ENCODE data around the gene ARMC6. TPM values are rescaled to one million over a fixed set of nuclear protein-coding genes. Genes with fewer than 3 reads are reported as not detected.

Gene ARMC6
- polyA plus RNA-seq, 1 donor from 2014 or later, result 74.4 TPM

DNA sequence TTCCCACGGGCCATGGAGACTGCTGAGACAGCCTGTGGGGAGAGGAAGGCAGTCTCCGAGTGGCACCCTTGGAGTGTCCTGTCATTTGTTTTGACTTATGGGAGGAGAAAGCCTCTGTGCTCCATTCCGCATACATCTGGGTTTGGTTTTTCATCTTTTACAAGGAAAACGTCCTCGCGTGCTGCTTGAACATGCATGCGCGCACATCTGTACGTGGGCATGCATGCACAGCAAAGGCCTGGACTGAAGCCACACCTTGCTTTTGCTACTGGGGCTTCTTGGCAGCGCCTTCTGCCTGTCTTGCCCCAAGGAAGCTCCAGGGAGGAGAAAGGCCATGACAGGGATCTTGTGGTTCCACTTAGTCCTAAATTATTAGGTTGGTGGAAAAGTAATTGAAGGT, 44.1 kb upstream of the ARMC6 start:
- Histone ChIP-seq H3K36me3 (ENCODE audit: insufficient read depth, low read length) (no peaks in the 10 kb centered on the region), H3K9ac (ENCODE audit: low read length) (no peak overlapping the region), H4K20me1 (ENCODE audit: insufficient read depth) (no peaks in the 10 kb centered on the region), H3K9me2 (ENCODE audit: insufficient read depth, low read length) (no peaks in the 10 kb centered on the region), H3K27me3 (ENCODE audit: insufficient read depth, low read depth, low read length) (no peaks in the 10 kb centered on the region), H2AFZ (ENCODE audit: low read depth, low read length) (no peak overlapping the region), H3K4me3 (ENCODE audit: low read length) (no peak overlapping the region), H3F3A (ENCODE audit: insufficient read depth, low read length, poor library complexity, severe bottlenecking) (no peaks in the 10 kb centered on the region), H3K4me2 (ENCODE audit: low read length) (no peak overlapping the region), H3K9me3 (ENCODE audit: low read length) (no peaks in the 10 kb centered on the region), H3K27ac (ENCODE audit: low read length) (no peak overlapping the region), H3K79me2 (replicated peaks; ENCODE audit: insufficient read depth, low read length) (no peaks in the 10 kb centered on the region)
- TF ChIP-seq POLR2AphosphoS5 (IDR thresholded peaks at IDR 0.05) (no peak), MXI1 (conservative IDR thresholded peaks at IDR 0.05; ENCODE audit: poor library complexity, severe bottlenecking) (no peak), EP300 (conservative IDR thresholded peaks at IDR 0.05; ENCODE audit: poor library complexity, severe bottlenecking) (no peak), RAD21 (conservative IDR thresholded peaks at IDR 0.05) (no peak), TAF1 (IDR thresholded peaks at IDR 0.05; ENCODE audit: low read depth) (no peak), SMC3 (conservative IDR thresholded peaks at IDR 0.05; ENCODE audit: poor library complexity) (no peak), EZH2 (IDR thresholded peaks at IDR 0.05; ENCODE audit: borderline replicate concordance, insufficient read depth, low read length, poor library complexity, severe bottlenecking) (no peak)
- TF ChIP-seq, protein P1, sequence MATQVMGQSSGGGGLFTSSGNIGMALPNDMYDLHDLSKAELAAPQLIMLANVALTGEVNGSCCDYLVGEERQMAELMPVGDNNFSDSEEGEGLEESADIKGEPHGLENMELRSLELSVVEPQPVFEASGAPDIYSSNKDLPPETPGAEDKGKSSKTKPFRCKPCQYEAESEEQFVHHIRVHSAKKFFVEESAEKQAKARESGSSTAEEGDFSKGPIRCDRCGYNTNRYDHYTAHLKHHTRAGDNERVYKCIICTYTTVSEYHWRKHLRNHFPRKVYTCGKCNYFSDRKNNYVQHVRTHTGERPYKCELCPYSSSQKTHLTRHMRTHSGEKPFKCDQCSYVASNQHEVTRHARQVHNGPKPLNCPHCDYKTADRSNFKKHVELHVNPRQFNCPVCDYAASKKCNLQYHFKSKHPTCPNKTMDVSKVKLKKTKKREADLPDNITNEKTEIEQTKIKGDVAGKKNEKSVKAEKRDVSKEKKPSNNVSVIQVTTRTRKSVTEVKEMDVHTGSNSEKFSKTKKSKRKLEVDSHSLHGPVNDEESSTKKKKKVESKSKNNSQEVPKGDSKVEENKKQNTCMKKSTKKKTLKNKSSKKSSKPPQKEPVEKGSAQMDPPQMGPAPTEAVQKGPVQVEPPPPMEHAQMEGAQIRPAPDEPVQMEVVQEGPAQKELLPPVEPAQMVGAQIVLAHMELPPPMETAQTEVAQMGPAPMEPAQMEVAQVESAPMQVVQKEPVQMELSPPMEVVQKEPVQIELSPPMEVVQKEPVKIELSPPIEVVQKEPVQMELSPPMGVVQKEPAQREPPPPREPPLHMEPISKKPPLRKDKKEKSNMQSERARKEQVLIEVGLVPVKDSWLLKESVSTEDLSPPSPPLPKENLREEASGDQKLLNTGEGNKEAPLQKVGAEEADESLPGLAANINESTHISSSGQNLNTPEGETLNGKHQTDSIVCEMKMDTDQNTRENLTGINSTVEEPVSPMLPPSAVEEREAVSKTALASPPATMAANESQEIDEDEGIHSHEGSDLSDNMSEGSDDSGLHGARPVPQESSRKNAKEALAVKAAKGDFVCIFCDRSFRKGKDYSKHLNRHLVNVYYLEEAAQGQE (IDR thresholded peaks at IDR 0.05; ENCODE audit: borderline replicate concordance), result no peak
- TF ChIP-seq, protein P2, sequence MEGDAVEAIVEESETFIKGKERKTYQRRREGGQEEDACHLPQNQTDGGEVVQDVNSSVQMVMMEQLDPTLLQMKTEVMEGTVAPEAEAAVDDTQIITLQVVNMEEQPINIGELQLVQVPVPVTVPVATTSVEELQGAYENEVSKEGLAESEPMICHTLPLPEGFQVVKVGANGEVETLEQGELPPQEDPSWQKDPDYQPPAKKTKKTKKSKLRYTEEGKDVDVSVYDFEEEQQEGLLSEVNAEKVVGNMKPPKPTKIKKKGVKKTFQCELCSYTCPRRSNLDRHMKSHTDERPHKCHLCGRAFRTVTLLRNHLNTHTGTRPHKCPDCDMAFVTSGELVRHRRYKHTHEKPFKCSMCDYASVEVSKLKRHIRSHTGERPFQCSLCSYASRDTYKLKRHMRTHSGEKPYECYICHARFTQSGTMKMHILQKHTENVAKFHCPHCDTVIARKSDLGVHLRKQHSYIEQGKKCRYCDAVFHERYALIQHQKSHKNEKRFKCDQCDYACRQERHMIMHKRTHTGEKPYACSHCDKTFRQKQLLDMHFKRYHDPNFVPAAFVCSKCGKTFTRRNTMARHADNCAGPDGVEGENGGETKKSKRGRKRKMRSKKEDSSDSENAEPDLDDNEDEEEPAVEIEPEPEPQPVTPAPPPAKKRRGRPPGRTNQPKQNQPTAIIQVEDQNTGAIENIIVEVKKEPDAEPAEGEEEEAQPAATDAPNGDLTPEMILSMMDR (IDR thresholded peaks at IDR 0.05; ENCODE audit: poor library complexity, severe bottlenecking), result no peak

DNA sequence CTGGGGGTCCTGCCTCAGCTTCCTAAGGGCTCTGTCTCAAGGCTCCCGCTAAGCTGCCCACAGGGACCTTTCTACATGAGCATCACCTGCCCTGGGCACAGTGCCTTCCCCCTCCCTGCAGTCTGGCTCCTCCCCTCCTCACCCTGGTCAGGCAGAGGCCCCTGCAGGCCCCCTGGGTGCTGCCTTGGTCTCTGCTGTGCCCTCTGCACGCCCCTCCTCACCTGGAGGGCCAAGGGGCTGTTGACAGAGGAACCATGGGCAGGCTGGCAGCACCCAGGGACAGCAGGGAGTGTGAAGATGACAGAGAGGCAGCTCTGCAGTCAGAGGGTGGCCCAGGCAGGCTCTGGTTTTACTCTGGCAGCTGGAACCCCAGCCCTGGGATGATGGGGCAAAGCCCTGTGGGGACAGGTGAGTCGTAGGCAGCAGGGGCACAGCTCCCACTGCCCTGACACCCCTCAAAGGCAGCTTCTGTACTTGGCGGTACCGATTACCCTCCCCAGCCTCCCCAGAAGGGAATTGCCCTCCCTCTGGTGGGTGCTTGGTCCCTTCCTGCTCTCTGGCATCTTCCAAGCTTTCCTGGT, 43.2 kb upstream of the ARMC6 start:
- no peaks in the 10 kb centered on the region for H3K9me3 ChIP-seq (ENCODE audit: low read length)
- no peaks in the 10 kb centered on the region for H3K27me3 ChIP-seq (ENCODE audit: insufficient read depth, low read depth, low read length)
- no peak overlapping the region for H3K4me2 ChIP-seq (ENCODE audit: low read length)
- no peaks in the 10 kb centered on the region for H3F3A ChIP-seq (ENCODE audit: insufficient read depth, low read length, poor library complexity, severe bottlenecking)
- no peaks in the 10 kb centered on the region for H3K9me2 ChIP-seq (ENCODE audit: insufficient read depth, low read length)
- H3K36me3 ChIP-seq (ENCODE audit: insufficient read depth, low read length), result no peaks in the 10 kb centered on the region
- H3K9ac ChIP-seq (ENCODE audit: low read length), result no peak overlapping the region
- H2AFZ ChIP-seq (ENCODE audit: low read depth, low read length), result no peak overlapping the region
- no peaks in the 10 kb centered on the region for H3K79me2 ChIP-seq (replicated peaks; ENCODE audit: insufficient read depth, low read length)
- no peak overlapping the region for H3K4me3 ChIP-seq (ENCODE audit: low read length)
- no peak for TF ChIP-seq TAF1 (IDR thresholded peaks at IDR 0.05; ENCODE audit: low read depth)
- TF ChIP-seq, protein P2 (IDR thresholded peaks at IDR 0.05; ENCODE audit: poor library complexity, severe bottlenecking), result no peak
- TF ChIP-seq POLR2AphosphoS5 (IDR thresholded peaks at IDR 0.05), result no peak
- no peak for TF ChIP-seq SMC3 (conservative IDR thresholded peaks at IDR 0.05; ENCODE audit: poor library complexity)
- no peaks in the 10 kb centered on the region for H4K20me1 ChIP-seq (ENCODE audit: insufficient read depth)
- H3K27ac ChIP-seq (ENCODE audit: low read length), result no peak overlapping the region
